Stimulated activated effector memory CD8-positive, alpha-beta T cell treated with anti-CD3 and anti-CD28 coated beads, Interleukin-12 subunit alpha, Interleukin-12 subunit beta, amount 100 ng/mL, for 72 hours (primary cell): ENCODE results near the gene UNC5B.

Source experiments
- ATAC-seq: fragments of 150-1000 bp; cut with Tn5 transposase; 2 replicates; pipeline ENCODE4 v1.10.0; 2021
- DNase-seq, 2 donors: peaks; one replicate each; pipeline ENCODE4 v3.0.0; 2021 to 2022; ENCODE audit warnings: low spot score in 2 of 2
- H3K27ac Mint-ChIP-seq: one replicate; pipeline ENCODE4 v1.8.0; 2022; ENCODE audit warnings: mild to moderate bottlenecking, mixed read lengths
- H3K36me3 Mint-ChIP-seq: one replicate; pipeline ENCODE4 v1.8.0; 2022; ENCODE audit warnings: mild to moderate bottlenecking, mixed read lengths
- H3K4me1 Mint-ChIP-seq: one replicate; pipeline ENCODE4 v1.8.0; 2022; ENCODE audit warnings: mixed read lengths
- H3K4me3 Mint-ChIP-seq: one replicate; pipeline ENCODE4 v1.8.0; 2022; ENCODE audit warnings: mild to moderate bottlenecking, mixed read lengths
- H3K9me3 Mint-ChIP-seq: one replicate; pipeline ENCODE4 v1.8.0; 2022; ENCODE audit warnings: mixed read lengths

The UNC5B gene

DNA sequence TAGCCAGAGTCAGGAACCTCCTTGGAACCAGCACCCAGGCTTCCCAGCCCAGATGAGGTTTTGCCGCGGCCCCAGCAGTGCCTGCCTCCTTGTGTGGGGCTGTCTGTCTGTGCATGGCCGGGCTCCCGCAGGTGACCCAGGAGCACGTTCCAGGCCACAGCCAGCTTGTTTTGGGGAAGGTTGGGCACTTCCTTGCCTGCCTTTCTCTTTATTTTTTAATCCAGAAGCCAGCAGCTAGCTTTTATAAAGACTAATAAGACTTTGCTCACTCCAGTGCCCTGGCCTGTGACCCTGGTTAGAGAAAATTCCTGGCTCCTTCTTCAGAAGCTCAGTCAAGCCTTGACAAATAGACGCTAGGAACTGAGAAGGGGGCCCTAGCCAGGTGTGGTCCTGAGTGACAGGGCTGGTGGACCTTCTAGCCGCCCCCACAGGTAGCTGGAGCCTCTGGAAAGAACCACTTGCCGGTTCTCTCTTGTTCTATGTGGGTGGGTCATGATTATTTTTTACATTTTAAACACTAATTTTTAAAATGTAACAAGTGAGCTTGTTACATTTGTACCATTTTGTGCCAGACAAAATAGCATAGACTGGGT, 107.5 kb downstream of the UNC5B start:
- DNase-seq, result no peak
- Mint-ChIP-seq H3K27ac (peak overlapping the region; percentile 94), H3K36me3 (peaks cover 13% of the 10 kb centered on the region), H3K4me3 (peak overlapping the region; percentile 97), H3K4me1 (peaks cover 38% of the 10 kb centered on the region), H3K9me3 (no peaks in the 10 kb centered on the region)
- no peak for ATAC-seq

DNA sequence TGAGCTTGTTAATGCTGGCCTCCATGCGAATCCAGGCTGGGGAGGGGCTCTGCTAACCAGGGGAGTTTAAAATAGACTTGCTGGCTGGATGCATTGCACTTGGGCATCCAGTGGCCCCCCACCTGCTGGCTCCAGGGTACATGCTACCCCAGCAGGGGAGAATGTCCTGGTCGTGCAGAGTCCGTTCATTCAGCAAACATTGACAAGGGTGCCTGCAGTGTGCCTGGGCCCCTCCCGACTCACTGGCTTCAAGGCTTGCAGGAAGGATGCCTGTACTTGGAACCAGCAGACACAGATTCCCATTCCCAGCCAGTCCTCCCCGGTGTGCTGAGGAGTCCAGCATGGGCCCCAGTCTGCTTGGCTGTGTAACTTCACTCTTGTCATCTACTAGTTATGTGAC, 108.2 kb downstream of the UNC5B start:
- H3K9me3 Mint-ChIP-seq, result no peaks in the 10 kb centered on the region
- no peak for DNase-seq
- ATAC-seq, result no peak
- H3K36me3 Mint-ChIP-seq, result peaks cover 13% of the 10 kb centered on the region
- peaks cover 38% of the 10 kb centered on the region for H3K4me1 Mint-ChIP-seq
- H3K27ac Mint-ChIP-seq, result no peak overlapping the region
- H3K4me3 Mint-ChIP-seq, result peak overlapping the region; percentile 97

DNA sequence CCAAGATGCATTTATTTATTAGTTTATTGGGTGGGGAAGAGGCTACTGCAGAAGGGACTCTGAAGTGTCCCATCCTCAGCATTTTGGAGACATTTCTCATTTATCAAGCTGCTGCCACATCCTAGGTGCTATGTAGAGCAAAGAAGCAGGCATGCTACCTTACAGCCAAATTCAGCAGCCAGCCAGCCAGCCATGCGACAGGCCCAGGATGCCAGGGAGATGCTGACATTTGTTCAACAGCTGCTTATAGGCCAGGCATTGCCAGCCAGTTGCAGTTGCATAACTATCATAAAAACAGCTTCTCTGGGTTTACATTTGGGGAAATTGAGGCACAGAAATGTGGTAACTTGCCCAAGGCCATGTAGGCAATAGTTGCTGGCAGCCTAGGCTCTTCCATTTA, 109.0 kb downstream of the UNC5B start:
- Mint-ChIP-seq H3K9me3 (no peaks in the 10 kb centered on the region), H3K36me3 (peaks cover 10% of the 10 kb centered on the region), H3K4me1 (peaks cover 38% of the 10 kb centered on the region), H3K27ac (no peak overlapping the region), H3K4me3 (no peak overlapping the region)
- no peak for DNase-seq
- ATAC-seq, result no peak

DNA sequence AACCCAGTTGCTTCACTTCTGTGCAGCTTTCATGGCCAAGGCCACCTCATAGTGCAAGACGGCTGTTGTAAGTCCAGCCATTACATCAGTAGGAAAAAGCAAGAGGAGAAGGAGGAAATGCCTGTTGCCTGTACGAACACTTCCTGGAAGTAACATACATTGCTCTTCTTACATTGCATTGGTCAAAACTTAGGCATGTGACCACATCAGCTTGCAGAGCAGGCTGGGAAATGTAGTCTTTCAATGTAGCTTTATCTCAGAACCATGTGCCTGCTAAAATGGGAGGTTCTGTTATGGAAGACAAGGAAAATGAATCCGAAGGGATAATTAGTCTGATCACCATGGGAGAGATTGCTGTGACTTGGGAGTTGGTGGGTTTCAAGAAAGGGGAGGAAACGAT, 111.0 kb downstream of the UNC5B start:
- no peaks in the 10 kb centered on the region for H3K9me3 Mint-ChIP-seq
- H3K4me1 Mint-ChIP-seq, result peaks cover 31% of the 10 kb centered on the region
- H3K36me3 Mint-ChIP-seq, result peaks cover 7% of the 10 kb centered on the region
- H3K4me3 Mint-ChIP-seq, result no peak overlapping the region
- no peak for DNase-seq
- peak overlapping the region; percentile 49 for H3K27ac Mint-ChIP-seq
- ATAC-seq, result no peak

DNA sequence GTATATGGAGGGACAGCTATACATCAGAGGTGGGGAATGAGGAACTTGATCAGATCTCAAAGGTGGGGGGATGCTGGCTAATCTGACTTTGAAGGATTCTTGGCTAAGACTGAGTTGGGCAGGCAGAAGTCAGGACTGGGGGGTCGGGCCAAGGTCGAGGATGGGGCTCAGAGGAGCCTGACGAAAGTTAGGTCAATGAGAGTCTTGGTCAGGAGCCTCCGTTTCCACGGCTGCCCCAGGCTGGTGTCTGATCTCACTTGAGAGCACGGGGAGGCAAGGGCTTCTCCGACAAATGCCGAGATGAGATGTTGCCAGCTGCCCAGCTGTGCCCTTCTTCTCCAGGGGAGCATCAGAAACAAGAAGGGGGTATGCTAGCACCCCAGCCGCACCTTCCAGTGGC, 112.4 kb downstream of the UNC5B start:
- H3K4me1 Mint-ChIP-seq, result peaks cover 20% of the 10 kb centered on the region
- no peaks in the 10 kb centered on the region for H3K9me3 Mint-ChIP-seq
- DNase-seq (no peak), ATAC-seq (no peak)
- no peak overlapping the region for H3K4me3 Mint-ChIP-seq
- peak overlapping the region; percentile 49 for H3K27ac Mint-ChIP-seq
- H3K36me3 Mint-ChIP-seq, result peaks cover 7% of the 10 kb centered on the region

DNA sequence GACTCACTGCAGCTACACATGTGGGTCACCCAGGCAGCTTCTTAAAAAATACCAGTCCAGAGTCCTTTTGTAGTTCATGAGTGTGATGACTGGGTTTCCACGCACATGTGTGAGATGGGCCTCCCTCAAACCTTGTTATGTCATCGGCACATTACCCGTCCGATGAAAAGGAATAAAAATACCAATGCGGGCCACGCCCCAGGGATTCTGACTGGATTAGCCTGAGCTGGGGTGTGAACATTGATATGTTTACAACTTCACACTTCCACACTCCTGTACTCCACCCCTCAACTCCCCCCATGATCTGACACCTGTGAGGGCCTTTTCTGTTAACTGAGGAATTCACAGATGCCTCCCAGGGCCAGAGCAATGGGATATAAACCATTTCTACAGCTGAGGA, 112.9 kb downstream of the UNC5B start:
- Mint-ChIP-seq H3K36me3 (peaks cover 7% of the 10 kb centered on the region), H3K4me1 (peaks cover 18% of the 10 kb centered on the region), H3K4me3 (no peak overlapping the region), H3K27ac (no peak overlapping the region), H3K9me3 (no peaks in the 10 kb centered on the region)
- DNase-seq (no peak), ATAC-seq (no peak)

DNA sequence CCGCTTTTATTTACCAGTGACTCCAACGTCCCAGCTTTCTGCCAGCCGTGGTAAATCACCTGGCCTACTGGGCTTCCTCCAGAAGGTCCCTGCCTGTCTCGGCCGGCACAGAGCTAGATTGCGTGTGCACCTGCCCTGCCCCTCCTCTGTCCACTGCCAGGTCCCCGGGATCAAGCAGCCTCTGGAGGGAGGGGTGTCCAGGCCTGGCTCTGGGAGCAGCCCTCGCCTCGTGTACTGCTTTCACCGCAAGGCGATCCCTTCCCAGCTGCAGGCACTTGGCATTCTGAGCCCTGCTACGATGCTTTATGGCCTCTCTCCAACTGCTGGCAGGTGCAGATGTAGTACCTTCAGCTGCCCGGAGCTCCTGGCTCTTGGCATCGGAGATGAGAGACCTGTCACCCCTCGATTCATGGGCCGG, 114.1 kb downstream of the UNC5B start:
- Mint-ChIP-seq H3K9me3 (no peaks in the 10 kb centered on the region), H3K36me3 (peaks cover 7% of the 10 kb centered on the region), H3K4me3 (no peak overlapping the region), H3K4me1 (peaks cover 18% of the 10 kb centered on the region), H3K27ac (no peak overlapping the region)
- no peak for DNase-seq
- no peak for ATAC-seq

DNA sequence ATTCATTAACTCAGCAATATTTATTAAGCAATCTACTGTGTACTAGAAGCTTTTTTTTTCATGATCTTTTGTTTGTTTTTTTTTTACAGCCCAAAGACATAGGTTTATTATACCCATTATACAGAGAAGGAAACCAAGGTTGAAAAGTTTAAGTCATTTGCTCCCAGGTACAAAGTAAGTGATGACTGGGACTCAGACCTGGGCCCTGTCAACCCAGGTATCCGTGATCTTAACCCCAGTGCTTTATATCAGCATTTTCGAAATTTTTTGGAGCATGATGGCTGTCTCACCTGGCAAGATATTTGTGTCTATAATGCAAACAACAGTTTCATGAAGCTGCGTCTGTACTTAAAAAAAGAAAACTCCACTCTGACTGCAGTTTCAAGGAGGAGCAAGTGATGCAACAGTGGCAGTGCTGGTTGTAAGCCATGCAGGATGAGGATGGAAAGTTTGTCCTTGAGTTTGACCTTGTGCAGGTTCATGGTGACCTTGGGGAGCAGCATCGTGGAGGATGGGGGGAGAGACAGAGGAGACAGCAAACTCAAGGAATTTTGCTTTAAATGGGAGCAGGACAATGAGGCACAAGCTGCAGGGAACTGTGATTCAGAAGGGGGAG, 118.5 kb downstream of the UNC5B start:
- H3K9me3 Mint-ChIP-seq, result no peaks in the 10 kb centered on the region
- no peak overlapping the region for H3K4me3 Mint-ChIP-seq
- DNase-seq (no peak), ATAC-seq (no peak)
- H3K36me3 Mint-ChIP-seq, result peaks cover 8% of the 10 kb centered on the region
- H3K27ac Mint-ChIP-seq, result no peak overlapping the region
- peaks cover 6% of the 10 kb centered on the region for H3K4me1 Mint-ChIP-seq

DNA sequence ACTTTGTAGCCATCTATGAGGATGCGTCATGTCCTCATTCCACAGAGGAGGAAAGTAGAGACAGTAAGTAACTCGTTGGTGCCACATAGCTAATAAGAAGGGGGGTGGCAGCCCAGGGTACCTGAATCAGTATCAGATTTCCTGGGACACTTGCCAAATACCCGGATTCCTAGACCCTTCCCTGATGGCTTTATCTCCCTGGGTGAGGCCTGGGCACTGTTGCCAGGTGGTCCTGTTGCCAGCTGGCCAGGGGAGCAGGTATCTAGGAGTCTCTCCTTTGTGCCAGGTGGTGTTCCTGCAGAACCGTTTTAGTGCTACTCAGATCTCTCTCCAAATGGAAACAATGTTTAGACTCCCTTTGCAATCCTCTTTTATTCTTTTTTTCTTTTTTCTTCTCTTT, 119.4 kb downstream of the UNC5B start:
- H3K9me3 Mint-ChIP-seq, result no peaks in the 10 kb centered on the region
- peaks cover 15% of the 10 kb centered on the region for H3K36me3 Mint-ChIP-seq
- H3K27ac Mint-ChIP-seq, result no peak overlapping the region
- no peak for DNase-seq
- H3K4me1 Mint-ChIP-seq, result peaks cover 6% of the 10 kb centered on the region
- no peak for ATAC-seq
- no peak overlapping the region for H3K4me3 Mint-ChIP-seq

DNA sequence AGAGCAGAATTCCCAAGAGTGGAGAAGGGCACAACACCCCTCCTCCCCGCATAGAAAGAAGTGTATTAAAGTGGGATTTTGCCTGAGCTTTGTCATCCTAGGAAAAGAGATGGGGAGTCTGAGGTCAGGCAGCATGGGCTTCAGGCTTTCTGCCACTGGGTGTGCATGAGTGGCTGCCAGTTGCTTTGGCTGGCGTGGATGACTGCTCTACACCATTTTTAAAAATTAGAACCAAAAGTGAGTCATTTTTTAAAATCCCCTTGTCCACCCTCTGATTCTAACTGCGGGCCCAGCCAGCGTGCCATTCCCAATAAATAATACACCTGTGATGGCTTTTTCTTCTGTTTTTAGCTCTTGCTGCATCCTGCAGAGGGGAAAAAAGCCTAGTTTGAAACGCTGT, 120.1 kb downstream of the UNC5B start:
- H3K4me3 Mint-ChIP-seq, result no peak overlapping the region
- ATAC-seq (no peak), DNase-seq (no peak)
- no peak overlapping the region for H3K27ac Mint-ChIP-seq
- H3K4me1 Mint-ChIP-seq, result peaks cover 6% of the 10 kb centered on the region
- no peaks in the 10 kb centered on the region for H3K9me3 Mint-ChIP-seq
- H3K36me3 Mint-ChIP-seq, result peaks cover 15% of the 10 kb centered on the region

DNA sequence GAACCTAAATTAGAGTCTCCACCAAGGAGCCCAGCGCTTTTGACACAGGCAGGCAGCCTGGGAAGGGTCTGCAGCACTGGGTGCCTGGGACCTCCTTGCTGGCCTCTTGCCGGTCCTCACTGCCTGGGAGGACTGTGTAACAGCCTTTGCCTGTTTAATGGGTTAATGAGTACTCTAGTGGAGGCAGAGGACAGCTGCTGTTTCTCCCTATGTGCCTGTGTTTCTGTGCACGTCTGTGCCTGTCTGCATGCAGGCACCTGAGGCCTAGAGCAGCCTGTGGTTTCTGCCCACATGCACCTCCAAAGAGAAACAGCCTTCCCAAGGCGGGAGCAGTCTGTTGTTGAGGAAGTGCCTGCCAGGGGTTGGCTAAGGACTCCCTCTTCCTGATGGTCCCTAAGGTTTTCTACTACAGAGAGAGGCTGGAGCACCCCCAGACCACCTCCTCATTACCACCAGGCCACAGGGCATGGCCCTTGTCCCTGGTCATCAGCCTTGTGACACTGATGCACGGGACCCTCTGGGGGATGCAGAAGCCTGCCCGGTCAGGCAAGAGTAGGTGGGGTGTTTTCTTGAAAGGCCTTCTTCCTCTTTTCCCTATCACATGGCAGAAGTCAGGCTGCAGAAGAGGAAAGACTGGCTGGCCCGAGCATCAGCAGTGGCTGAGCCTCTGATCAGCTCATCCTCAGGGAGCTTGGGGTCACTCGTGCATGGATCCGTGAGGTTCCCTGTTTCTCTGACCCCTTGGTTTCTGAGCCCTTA, 120.9 kb downstream of the UNC5B start:
- H3K27ac Mint-ChIP-seq, result no peak overlapping the region
- H3K4me3 Mint-ChIP-seq, result no peak overlapping the region
- H3K9me3 Mint-ChIP-seq, result no peaks in the 10 kb centered on the region
- H3K4me1 Mint-ChIP-seq, result peaks cover 6% of the 10 kb centered on the region
- peaks cover 15% of the 10 kb centered on the region for H3K36me3 Mint-ChIP-seq
- no peak for DNase-seq
- no peak for ATAC-seq

DNA sequence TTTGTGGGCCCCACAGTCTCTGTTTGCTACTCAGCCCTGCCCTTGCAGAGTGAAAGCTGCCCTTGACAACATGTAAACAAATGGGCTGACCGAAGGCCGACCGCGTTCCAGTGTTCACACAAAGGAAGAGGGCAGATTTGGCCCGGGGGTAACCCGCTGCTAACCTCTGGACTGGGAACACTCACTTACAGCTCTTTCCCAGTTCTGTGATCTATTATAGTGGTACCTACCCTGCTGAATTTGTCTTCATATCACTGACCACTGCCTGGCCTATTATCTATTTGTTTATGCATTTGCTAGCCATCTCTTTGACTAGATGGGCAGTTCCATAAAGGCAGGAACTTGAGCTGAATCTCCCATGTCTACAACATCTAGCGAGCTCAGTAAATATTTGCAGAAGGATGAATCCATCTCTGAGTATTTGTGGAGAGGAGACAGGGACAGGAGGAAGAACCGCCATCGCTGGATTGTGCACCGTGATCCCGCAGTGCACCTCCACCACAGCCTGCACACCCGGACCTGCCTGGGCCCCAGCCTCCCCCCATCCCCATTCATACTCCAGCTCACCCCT, 121.9 kb downstream of the UNC5B start:
- no peak overlapping the region for H3K4me3 Mint-ChIP-seq
- H3K4me1 Mint-ChIP-seq, result peaks cover 6% of the 10 kb centered on the region
- peaks cover 15% of the 10 kb centered on the region for H3K36me3 Mint-ChIP-seq
- no peak overlapping the region for H3K27ac Mint-ChIP-seq
- ATAC-seq (no peak), DNase-seq (no peak)
- H3K9me3 Mint-ChIP-seq, result no peaks in the 10 kb centered on the region

DNA sequence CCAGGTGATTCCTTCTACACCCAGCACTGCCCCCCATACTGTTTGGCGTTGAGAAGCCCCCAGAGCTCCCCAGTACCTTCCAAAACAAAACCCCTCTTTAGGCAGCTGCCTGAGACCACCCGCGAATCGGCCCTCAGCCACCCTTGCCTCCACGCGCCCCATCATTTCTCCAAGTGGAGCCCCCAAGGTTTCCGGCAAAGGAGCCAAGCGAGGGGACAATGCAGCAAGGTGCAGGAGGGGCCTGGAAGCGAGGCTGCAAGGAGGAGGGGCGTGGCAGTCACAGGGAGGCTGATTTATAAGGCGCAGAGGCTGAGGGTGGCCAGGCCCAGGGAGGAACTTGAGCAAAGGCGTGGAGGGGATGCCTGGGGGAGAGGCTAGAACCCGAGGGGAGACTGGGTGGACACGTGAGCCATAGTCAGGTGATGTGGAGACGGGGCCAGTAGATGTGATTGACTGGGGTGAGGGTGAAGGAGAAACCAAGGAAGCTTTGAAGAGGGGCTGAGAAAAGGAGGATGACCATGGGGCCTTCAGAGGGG, 122.9 kb downstream of the UNC5B start:
- Mint-ChIP-seq H3K36me3 (peaks cover 15% of the 10 kb centered on the region), H3K27ac (peak overlapping the region; percentile 24), H3K4me1 (peaks cover 7% of the 10 kb centered on the region), H3K9me3 (no peaks in the 10 kb centered on the region), H3K4me3 (no peak overlapping the region)
- ATAC-seq (no peak), DNase-seq (no peak)

DNA sequence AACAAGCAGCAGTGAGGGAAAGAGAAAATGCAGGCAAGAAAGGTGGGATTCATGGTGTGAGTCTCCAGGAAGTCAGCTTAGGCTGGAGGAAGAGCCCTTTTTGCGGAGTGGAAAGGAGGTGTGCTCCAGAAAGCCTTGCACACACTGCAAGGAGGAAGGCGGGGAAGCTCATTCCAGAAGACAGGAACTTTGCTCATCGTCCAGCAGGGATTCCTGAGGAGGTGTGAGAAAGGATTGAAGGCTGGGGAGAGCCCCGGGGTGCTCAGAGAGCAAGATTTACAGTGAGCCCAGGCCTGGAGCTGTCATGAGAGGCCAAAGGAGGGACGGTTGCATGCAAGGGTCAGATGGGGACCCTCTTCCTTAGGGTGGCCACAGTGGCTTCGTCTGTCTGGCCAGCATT, 124.3 kb downstream of the UNC5B start:
- peaks cover 14% of the 10 kb centered on the region for H3K4me1 Mint-ChIP-seq
- no peak overlapping the region for H3K4me3 Mint-ChIP-seq
- no peak for ATAC-seq
- H3K27ac Mint-ChIP-seq, result peak overlapping the region; percentile 24
- H3K9me3 Mint-ChIP-seq, result no peaks in the 10 kb centered on the region
- no peak for DNase-seq
- H3K36me3 Mint-ChIP-seq, result peaks cover 15% of the 10 kb centered on the region

DNA sequence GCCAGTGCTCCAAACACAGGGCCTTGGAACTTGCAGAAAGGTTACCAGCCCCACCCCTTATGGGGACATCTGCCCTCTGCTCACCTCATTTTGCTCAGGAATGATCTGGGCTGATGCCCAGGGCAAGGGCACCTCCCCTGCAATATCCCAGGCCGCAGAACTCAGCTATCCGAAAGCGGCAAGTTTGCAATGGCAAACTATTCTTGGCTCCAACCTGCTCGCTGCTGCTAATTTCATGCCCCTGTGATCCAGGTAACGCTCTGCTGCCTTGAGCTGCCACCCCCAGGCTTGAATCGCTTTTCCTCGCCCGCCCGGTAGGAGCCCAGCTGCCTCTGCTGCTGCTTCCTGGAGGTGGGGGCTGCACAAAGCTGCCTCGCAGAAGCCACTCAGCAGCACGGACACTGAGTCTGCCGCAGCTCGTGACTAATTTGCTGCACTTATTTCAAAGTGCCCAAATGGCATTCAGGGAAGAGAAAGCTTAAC, 124.9 kb downstream of the UNC5B start:
- Mint-ChIP-seq H3K4me3 (no peak overlapping the region), H3K27ac (no peak overlapping the region), H3K4me1 (peaks cover 14% of the 10 kb centered on the region), H3K9me3 (no peaks in the 10 kb centered on the region), H3K36me3 (peaks cover 15% of the 10 kb centered on the region)
- DNase-seq (no peak), ATAC-seq (no peak)
